ENCODE measurements around the gene ACTG2.
"Not testable (repeated sequence)": the region's sequence is repeated elsewhere in the genome, so short reads cannot be mapped to it uniquely, and the experiment has no call there.

ACTG2 gene

DNA sequence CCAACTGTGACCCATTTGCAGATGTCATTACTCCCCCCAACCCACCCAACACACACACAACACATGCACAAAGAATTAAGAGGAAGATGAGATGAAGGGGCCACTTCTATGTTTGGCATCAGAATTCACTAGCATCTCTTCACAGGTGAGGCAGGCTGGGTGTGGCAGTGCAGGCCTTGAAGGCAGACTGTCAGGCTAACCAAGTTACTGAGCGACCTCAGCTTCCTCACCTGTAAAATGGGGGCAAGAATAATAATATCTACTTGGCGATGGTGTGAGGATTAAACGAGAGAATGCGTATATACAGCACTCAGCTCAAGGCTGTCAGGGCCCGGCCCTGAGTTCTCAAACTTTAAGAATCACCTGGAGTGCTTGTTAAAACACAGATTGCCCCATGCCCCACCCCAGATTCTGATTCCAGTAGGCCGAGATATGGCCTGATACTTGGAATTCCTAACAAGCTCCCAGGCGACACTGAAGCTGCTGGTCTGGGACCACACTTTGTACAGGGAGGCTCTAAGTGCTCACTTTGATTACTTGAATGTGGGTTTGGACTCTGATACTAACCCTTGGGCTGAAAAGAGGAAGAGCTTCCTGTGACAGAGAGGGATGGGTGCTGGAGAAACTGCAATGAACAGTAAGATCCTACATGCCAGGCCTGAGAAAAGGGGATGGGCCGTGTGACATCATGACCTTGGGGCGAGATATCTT lies 1.1 kb downstream of the ACTG2 start:
- DNase-seq = no peak

GRCh38 chr2:73894475-73894850 lies 1.7 kb downstream of the ACTG2 start:
- DNase-seq = no peak

DNA sequence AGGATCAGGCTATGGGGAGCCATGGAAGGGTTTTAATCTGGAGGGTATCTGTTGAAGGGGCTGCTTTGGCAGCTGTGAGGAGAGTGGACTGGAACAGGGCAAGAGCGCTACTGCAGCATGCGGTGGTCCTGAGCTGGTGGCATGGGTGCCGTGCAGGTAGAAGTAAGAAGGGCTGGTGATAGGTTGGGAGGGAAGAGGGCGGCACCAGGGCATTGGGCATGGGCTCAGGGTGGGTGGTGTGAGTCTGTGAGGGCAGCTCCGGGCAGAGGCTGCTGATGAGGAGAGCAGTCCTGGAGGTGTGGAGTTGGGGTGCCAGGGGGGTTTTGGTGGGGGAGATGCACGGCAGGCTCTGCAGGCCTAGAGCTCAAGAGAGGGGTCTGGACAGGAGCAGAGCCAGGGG lies 2.1 kb downstream of the ACTG2 start:
- DNase-seq = no peak

DNA sequence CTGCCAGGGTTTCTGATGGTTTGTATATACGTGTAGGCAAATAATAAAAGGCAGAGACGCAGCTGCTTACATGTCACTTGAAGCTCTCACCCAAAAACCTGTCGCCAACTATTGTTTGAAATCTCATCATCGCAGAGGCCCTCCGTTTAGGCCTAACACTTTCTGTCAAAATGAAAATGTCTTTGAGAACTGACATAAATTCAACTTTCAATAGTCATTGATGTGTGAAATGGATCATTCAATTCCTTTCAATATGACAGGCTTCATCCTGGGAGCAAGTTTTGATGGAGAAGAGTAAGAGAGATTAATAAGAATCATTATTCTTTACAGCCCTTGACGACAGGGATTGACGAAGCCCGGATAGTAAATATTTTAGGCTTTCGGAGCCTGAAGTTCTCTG lies 2.7 kb downstream of the ACTG2 start:
- DNase-seq = no peak

GRCh38 chr2:73896362-73897239 lies 3.8 kb downstream of the ACTG2 start:
- peak; percentile 24 for DNase-seq

DNA sequence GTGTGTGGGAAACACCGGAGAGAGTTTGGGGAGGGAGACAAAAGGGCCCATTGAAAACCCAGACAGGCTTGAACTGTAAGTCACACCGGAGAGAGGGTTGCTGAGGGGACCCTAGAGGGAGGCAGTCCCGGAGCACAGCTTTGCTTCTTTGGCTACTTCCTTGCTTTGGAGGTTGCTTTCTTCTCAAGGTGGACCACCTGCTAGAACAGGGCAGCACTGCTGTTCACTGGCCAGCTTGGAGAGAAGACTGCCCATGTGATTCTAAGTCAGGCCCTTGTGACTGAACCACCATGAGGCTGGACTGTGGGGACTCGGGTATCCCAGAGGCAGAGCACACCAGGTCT lies 4.4 kb downstream of the ACTG2 start:
- no peak for DNase-seq

DNA sequence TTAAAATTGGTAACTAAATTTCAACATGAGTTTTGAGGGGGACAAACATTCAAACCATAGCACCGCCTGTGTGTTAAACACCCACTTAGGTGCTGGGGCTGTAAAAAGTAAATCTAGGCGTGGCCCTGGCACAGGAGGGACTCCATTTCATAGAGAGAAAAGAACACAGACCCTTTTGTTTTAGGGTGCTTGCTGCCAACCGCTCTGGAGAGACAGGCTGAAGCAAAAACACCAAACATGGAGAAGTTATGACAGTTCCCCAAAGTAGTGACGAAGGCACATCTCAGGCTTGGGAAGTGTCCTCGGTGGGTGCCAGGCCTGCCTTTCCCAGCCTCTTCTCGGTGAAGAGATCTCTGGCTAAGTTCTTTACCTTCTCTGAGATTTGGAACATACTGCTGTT lies 5.1 kb downstream of the ACTG2 start:
- no peak for DNase-seq

GRCh38 chr2:73899801-73900336 lies 7.1 kb downstream of the ACTG2 start:
- DNase-seq = no peak

DNA sequence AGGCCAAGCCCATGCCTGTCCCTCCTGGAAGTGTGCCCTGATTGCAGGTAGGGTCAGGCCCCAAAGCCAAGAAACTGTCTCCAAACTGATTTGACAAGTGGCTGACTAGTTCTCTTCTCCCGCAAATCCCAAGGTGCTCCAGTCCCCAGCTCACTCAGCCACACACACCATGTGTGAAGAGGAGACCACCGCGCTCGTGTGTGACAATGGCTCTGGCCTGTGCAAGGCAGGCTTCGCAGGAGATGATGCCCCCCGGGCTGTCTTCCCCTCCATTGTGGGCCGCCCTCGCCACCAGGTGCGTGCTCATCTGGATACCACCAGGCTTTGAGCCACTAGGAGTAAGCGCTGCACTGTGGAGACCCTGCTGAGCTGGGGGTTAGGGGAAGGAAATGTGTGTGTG lies 8.3 kb downstream of the ACTG2 start:
- DNase-seq = no peak

DNA sequence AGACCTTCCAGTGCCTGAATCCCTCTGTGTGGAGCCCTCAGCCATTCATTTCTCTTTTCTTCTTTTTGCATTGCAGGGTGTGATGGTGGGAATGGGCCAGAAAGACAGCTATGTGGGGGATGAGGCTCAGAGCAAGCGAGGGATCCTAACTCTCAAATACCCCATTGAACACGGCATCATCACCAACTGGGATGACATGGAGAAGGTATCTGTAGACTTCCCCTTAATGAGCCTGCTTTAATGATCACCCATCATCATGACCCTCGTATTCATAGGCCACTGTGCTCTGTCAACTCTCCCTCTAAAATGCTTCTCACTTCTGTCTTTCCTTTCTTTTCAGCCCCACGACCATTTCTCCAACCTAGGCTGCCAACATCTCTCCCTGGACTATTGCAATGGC lies 9.5 kb downstream of the ACTG2 start:
- no peak for DNase-seq

DNA sequence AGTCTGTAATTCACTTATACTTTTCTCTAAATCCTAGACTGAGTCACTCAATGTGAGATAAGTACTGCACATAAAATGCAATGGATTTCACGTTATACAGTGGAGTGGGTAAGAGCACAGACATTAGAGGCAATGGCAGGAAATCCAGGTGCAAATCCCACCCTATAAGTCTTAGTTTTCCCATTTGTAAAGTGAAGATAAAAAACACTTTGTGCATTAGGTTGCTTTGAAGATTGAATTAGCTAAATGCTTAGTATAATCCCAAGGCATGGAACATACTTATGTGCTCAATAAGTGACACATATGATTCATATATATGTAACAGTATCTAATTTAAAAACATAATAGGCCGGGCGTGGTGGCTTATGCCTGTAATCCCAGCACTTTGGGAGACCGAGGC lies 10.5 kb downstream of the ACTG2 start:
- DNase-seq = no peak

GRCh38 chr2:73903949-73904613 lies 11.3 kb downstream of the ACTG2 start:
- DNase-seq = not testable (repeated sequence)

- no peak for DNase-seq
These were observed 12.1 kb downstream of the ACTG2 start for GRCh38 chr2:73904952-73905351.

DNA sequence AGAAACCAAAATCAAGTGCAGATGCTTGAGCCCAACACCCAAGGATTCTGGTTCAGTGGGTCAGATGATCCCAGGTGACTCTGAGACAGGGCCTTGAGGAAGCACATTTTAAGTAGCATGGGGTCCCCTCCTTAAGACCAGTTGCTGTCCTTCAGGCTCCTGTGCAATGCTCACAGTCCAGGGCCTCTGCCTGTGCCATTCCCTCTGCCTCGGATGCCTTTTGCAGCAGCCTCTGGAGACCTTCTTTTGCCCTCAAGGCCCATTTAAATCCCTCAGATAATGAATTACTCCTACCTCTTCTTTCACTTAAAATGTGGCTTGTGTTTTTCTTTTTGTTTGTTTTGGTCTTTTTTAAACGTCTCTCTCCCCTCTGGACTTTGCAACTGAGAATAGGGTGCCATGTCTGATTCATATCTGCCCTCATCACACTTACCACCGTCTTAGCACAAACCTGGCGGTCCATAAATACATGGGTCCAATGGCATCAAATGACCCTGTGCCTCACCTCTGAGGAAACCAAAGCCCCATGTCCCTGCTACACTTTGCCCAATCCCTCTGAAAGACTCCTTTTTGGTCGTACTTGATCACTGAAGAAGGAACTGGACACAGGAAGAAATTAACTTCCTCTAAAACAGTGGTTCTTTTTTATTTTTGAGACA lies 14.2 kb downstream of the ACTG2 start:
- DNase-seq = no peak

DNA sequence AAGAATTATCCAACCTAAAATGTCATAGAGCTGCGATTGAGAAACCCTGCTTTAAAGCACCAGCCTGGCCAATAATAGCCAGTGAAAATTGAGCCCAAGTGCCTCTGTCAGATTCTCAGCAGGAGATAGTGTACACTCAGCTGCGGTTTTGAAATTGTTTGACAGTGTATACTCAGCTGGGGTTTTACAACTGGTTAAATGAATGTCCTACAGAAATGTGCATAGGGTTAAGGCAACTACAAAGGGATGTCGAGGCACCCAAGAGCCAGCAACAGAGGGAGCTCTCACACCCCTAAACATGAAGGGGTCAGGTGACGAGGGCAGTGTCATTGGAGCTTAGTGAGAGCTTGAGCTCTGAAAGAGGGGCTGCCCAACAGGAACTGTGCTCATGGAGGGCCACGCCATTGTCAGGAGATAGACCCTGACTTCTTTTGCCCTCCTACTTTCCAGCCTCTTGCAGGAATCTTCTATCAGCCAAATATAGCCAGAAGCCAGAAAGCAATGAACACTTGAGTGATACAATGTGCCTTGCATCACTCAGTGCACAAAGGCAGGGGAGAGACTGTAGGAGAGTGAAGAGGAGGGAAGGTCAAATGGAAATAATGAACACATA lies 15.1 kb downstream of the ACTG2 start:
- peak; percentile 56 for DNase-seq

- DNase-seq = no peak
These were observed 16.2 kb downstream of the ACTG2 start for GRCh38 chr2:73908689-73909652.

GRCh38 chr2:73910873-73911547 lies 18.2 kb downstream of the ACTG2 start:
- no peak for DNase-seq

- no peak for DNase-seq
These were observed 18.9 kb downstream of the ACTG2 start for GRCh38 chr2:73911548-73912208.

DNA sequence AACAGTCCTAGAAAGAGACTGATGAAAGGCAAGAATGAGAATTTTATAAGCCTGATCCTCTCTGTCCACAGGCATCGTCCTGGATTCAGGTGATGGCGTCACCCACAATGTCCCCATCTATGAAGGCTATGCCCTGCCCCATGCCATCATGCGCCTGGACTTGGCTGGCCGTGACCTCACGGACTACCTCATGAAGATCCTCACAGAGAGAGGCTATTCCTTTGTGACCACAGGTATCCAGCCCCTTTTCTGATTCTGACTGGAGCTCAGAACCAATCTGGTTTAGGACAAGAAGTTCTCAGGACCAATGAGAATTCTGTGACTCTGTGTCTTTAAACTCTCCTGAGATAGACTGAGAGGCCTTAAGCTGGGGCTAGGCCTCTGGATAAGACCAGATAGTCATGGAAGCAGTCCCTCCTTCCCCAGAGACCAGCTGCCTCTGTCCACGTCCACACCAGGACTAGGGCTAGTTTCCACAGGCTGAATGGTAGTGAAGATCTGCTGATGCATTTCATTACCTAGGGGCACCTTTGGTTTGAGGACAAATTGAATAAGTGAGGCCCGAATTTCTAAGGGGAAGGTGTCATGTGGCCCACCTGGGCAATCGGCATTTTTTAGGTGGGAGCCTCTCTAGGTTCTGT lies 20.7 kb downstream of the ACTG2 start:
- DNase-seq = no peak

- DNase-seq = no peak
These were observed 21.9 kb downstream of the ACTG2 start for GRCh38 chr2:73914667-73915066.

Measured in CD4-positive, alpha-beta T cell treated with Interleukin-15 for 1 hour (primary cell).